Fibroblast of villous mesenchyme (primary cell): ENCODE data around the gene SH3GL1. TPM values are rescaled to one million over a fixed set of nuclear protein-coding genes. Genes with fewer than 3 reads are reported as not detected.
A peak's percentile ranks its signal among the peaks of the same experiment; 100 is the strongest.

Source experiments
- DNase-seq: peaks from one replicate; pipeline ENCODE4 v3.0.0-alpha.2; 2010; ENCODE audit warnings: low read depth
- H3K4me3 ChIP-seq: 2 replicates; pipeline ENCODE4 v1.5.1; 2011; ENCODE audit warnings: low read depth, mild to moderate bottlenecking, low read length
- CTCF ChIP-seq: IDR thresholded peaks from 2 replicates; pipeline ENCODE4 v1.5.1; 2012; ENCODE audit warnings: low read depth, mild to moderate bottlenecking, low read length; ENCODE audit not compliant: insufficient read depth
- small RNA-seq: library from RNA; depleted of rRNA; stranded (forward); fragments of <200 nt; gene quantifications from one replicate; pipeline ENCODE3, GENCODE V24; 2012
- total RNA-seq: library from RNA; depleted of rRNA; stranded (reverse); fragments of >200 nt; gene quantifications from 2 replicates; pipeline ENCODE4 v1.2.3, GENCODE V29; 2012

The SH3GL1 gene
- total RNA-seq, 1 donor: 65.2 TPM

- H3K4me3 ChIP-seq: no peak overlapping the region
- DNase-seq: no peak
- no peak for TF ChIP-seq CTCF
Measured at GRCh38 chr19:4322942-4323665, 77.2 kb downstream of the SH3GL1 start.

- H3K4me3 ChIP-seq: no peak overlapping the region
- no peak for TF ChIP-seq CTCF
- DNase-seq: no peak
Measured at GRCh38 chr19:4320419-4320818, 79.9 kb downstream of the SH3GL1 start.

GRCh38 chr19:4319067-4319718 lies 81.2 kb downstream of the SH3GL1 start:
- H3K4me3 ChIP-seq: no peak overlapping the region
- DNase-seq: no peak
- TF ChIP-seq CTCF: no peak

GRCh38 chr19:4318460-4318859 lies 81.9 kb downstream of the SH3GL1 start:
- no peak overlapping the region for H3K4me3 ChIP-seq
- no peak for TF ChIP-seq CTCF
- DNase-seq: no peak

GRCh38 chr19:4316956-4317355 lies 83.4 kb downstream of the SH3GL1 start:
- no peak for TF ChIP-seq CTCF
- no peak overlapping the region for H3K4me3 ChIP-seq
- DNase-seq: peak; percentile 13

- H3K4me3 ChIP-seq: no peak overlapping the region
- DNase-seq: peak; percentile 26
- no peak for TF ChIP-seq CTCF
Measured at GRCh38 chr19:4313847-4314490, 86.4 kb downstream of the SH3GL1 start.

Small RNAs within 50 kb of the gene (small RNA-seq; reads per million reads assigned to genes)
- not detected for gene MIR4746

Other genes with a start within 250 kb of the SH3GL1 start
- not detected in 2 replicates for gene CREB3L3, start 246.9 kb downstream of the SH3GL1 start, total RNA-seq
- gene SIRT6, start 218.0 kb downstream of the SH3GL1 start, total RNA-seq: 10.4 and 10.6 TPM in 2 replicates
- gene ANKRD24, start 217.9 kb downstream of the SH3GL1 start, total RNA-seq: under 0.01 and 0.43 TPM in 2 replicates
- gene EBI3, start 171.0 kb downstream of the SH3GL1 start, total RNA-seq: 1.3 TPM in 1 of 2 replicates, not detected in the other
- gene YJU2, start 153.5 kb downstream of the SH3GL1 start, total RNA-seq: 13.0 and 19.0 TPM in 2 replicates
- gene SHD, start 121.3 kb downstream of the SH3GL1 start, total RNA-seq: not detected in 2 replicates
- not detected in 2 replicates for gene TMIGD2, start 98.2 kb downstream of the SH3GL1 start, total RNA-seq
- gene FSD1, start 95.9 kb downstream of the SH3GL1 start, total RNA-seq: 8.6 and 9.3 TPM in 2 replicates
- 9.9 and 10.6 TPM in 2 replicates for gene STAP2, start 61.7 kb downstream of the SH3GL1 start, total RNA-seq
- gene MPND, start 57.0 kb downstream of the SH3GL1 start, total RNA-seq: 4.3 and 8.1 TPM in 2 replicates
- gene CHAF1A, start 2.1 kb upstream of the SH3GL1 start, total RNA-seq: 9.9 and 11.6 TPM in 2 replicates
- gene UBXN6, start 57.2 kb upstream of the SH3GL1 start, total RNA-seq: 104 and 117 TPM in 2 replicates
- 60.9 and 62.2 TPM in 2 replicates for gene HDGFL2, start 71.8 kb upstream of the SH3GL1 start, total RNA-seq
- gene PLIN4, start 117.9 kb upstream of the SH3GL1 start, total RNA-seq: 0.32 and 0.43 TPM in 2 replicates
- not detected in 2 replicates for gene PLIN5, start 134.7 kb upstream of the SH3GL1 start, total RNA-seq
- not detected in 2 replicates for gene LRG1, start 139.5 kb upstream of the SH3GL1 start, total RNA-seq
- under 0.01 TPM in 2 replicates for gene SEMA6B, start 159.1 kb upstream of the SH3GL1 start, total RNA-seq
- gene TNFAIP8L1, start 239.0 kb upstream of the SH3GL1 start, total RNA-seq: 4.2 and 4.3 TPM in 2 replicates